HCT116 (cell line): Measurements from ENCODE around the gene THADA. TPM values are rescaled to one million over a fixed set of nuclear protein-coding genes. Genes with fewer than 3 reads are reported as not detected.

Experiments
- ATAC-seq: fragments of 200-7000 bp; cut with Tn5 transposase; 2 replicates; pipeline ENCODE4 v1.9.1; 2020; ENCODE audit warnings: mild to moderate bottlenecking, moderate library complexity
- BruUV-seq: library from RNA; stranded (reverse); fragments of 400-500 nt; replicated peaks from 2 replicates; lab custom pipeline; 2021; lab: Mats Ljungman, UMichigan
- CTCF ChIA-PET: fragments of 300-600 bp; sonication (Branson Sonifier 250); formaldehyde crosslinking; loops from one replicate; lab custom pipeline; 2021; ENCODE audit warnings: antibody characterized with exemption; lab: Charles Lee
- POLR2A ChIA-PET: fragments of 300-600, 350-600 bp; sonication (Branson Sonifier 250); formaldehyde crosslinking; loops from one replicate; lab custom pipeline; 2021; ENCODE audit warnings: antibody characterized with exemption; lab: Charles Lee
- RAD21 ChIA-PET, 2 experiments: fragments of 300-600 bp; sonication (Branson Sonifier 250); formaldehyde crosslinking; loops; one replicate each; lab custom pipeline; 2023; ENCODE audit warnings: low total read pairs in 2 of 2; ENCODE audit not compliant: uncharacterized antibody in 2 of 2, unreplicated experiment in 2 of 2, low non-redundant PET in 1 of 2; lab: Charles Lee
- DNase-seq: peaks from one replicate; pipeline ENCODE4 v3.0.0-alpha.2; 2010; ENCODE audit warnings: low read depth, low spot score
- H2AFZ ChIP-seq: fragments of 200-600 bp; shearing (Covaris generic), sonication (generic); 2 replicates; pipeline ENCODE4 v1.6.1; 2017; ENCODE audit warnings: low read depth, mixed run types, mixed read lengths, antibody characterized with exemption, low read length; ENCODE audit not compliant: poor library complexity, severe bottlenecking
- H3K27ac ChIP-seq: 2 replicates; pipeline ENCODE4 v1.5.1; 2012; ENCODE audit warnings: low read depth, low read length
- H3K27me3 ChIP-seq: fragments of 200-600 bp; sonication (generic); 2 replicates; pipeline ENCODE4 v1.6.1; 2016; ENCODE audit warnings: mixed run types, low read length, mixed read lengths; ENCODE audit not compliant: insufficient read depth
- H3K36me3 ChIP-seq, 2 experiments: fragments of 200-500 bp in 1 of 2; fragments of 200-600 bp in 1 of 2; sonication (Bioruptor generic) in 1 of 2; sonication (generic) in 1 of 2; 2 replicates each; pipeline versions ENCODE4 v1.5.1 to v1.6.1; 2014 to 2016; ENCODE audit warnings: low read length in 2 of 2, inconsistent platforms in 1 of 2, mixed read lengths in 1 of 2, mixed run types in 1 of 2; ENCODE audit not compliant: insufficient read depth in 2 of 2, control insufficient read depth in 1 of 2
- H3K4me1 ChIP-seq, 2 experiments: fragments of 200-600 bp in 1 of 2; sonication (generic) in 1 of 2; 2 replicates each; pipeline versions ENCODE4 v1.5.1 to v1.6.1; 2012 to 2017; ENCODE audit warnings: low read length in 2 of 2, inconsistent platforms in 1 of 2, mild to moderate bottlenecking in 1 of 2, mixed read lengths in 1 of 2, mixed run types in 1 of 2, moderate library complexity in 1 of 2; ENCODE audit not compliant: insufficient read depth in 2 of 2, control insufficient read depth in 1 of 2
- H3K4me2 ChIP-seq: fragments of 200-600 bp; sonication (generic); 2 replicates; pipeline ENCODE4 v1.6.1; 2017; ENCODE audit warnings: mixed run types, low read length, mixed read lengths
- H3K4me3 ChIP-seq, 2 experiments: fragments of 200-600 bp in 1 of 2; sonication (generic) in 1 of 2; replicated peaks in 1 of 2; 2 replicates each; pipeline ENCODE4 v1.5.1; 2011 to 2016; ENCODE audit warnings: low read length in 2 of 2, control low read depth in 1 of 2, low read depth in 1 of 2, mild to moderate bottlenecking in 1 of 2, mixed read lengths in 1 of 2, mixed run types in 1 of 2
- H3K79me2 ChIP-seq: fragments of 200-600 bp; sonication (generic); 2 replicates; pipeline ENCODE4 v1.6.1; 2017; ENCODE audit warnings: mild to moderate bottlenecking, mixed run types, low read length, moderate library complexity, mixed read lengths; ENCODE audit not compliant: insufficient read depth
- H3K9ac ChIP-seq: fragments of 200-600 bp; sonication (generic); 2 replicates; pipeline ENCODE4 v1.6.1; 2016; ENCODE audit warnings: low read length, mixed read lengths
- H3K9me2 ChIP-seq: fragments of 200-600 bp; sonication (generic), shearing (Covaris generic); 2 replicates; pipeline ENCODE4 v1.6.1; 2017; ENCODE audit warnings: mixed run types, mild to moderate bottlenecking, moderate library complexity; ENCODE audit not compliant: insufficient read depth
- H3K9me3 ChIP-seq, 2 experiments: fragments of 200-500 bp in 1 of 2; fragments of 200-600 bp in 1 of 2; sonication (Bioruptor generic) in 1 of 2; sonication (generic) in 1 of 2; 2 replicates each; pipeline ENCODE4 v1.6.1; 2014 to 2017; ENCODE audit warnings: low read length in 2 of 2, mixed read lengths in 2 of 2, inconsistent platforms in 1 of 2, low read depth in 1 of 2, mild to moderate bottlenecking in 1 of 2, mixed run types in 1 of 2, moderate library complexity in 1 of 2; ENCODE audit not compliant: control insufficient read depth in 1 of 2, insufficient read depth in 1 of 2
- H4K20me1 ChIP-seq: fragments of 200-600 bp; sonication (generic), shearing (Covaris generic); 2 replicates; pipeline ENCODE4 v1.6.1; 2017; ENCODE audit warnings: mixed run types, mild to moderate bottlenecking, moderate library complexity; ENCODE audit not compliant: insufficient read depth
- ATF3 ChIP-seq: IDR thresholded peaks from 2 replicates; pipeline ENCODE4 v1.6.1; 2012
- CBX3 ChIP-seq: IDR thresholded peaks from 2 replicates; pipeline ENCODE4 v1.6.1; 2012; ENCODE audit warnings: low read depth
- CEBPB ChIP-seq: IDR thresholded peaks from 2 replicates; pipeline ENCODE4 v1.6.1; 2012; ENCODE audit warnings: low read depth
- CTCF ChIP-seq, 3 experiments: fragments of 200-600 bp in 1 of 3; sonication (generic) in 1 of 3; IDR thresholded peaks in 2 of 3; conservative IDR thresholded peaks in 1 of 3; 2 replicates each; pipeline ENCODE4 v1.5.1; 2012 to 2017; ENCODE audit warnings: low read depth in 2 of 3, low read length in 2 of 3, antibody characterized with exemption in 1 of 3, borderline replicate concordance in 1 of 3, control low read depth in 1 of 3, mild to moderate bottlenecking in 1 of 3, mixed read lengths in 1 of 3, mixed run types in 1 of 3, moderate library complexity in 1 of 3; ENCODE audit not compliant: insufficient read depth in 1 of 3
- EGR1 ChIP-seq: IDR thresholded peaks from 2 replicates; pipeline ENCODE4 v1.6.1; 2012; ENCODE audit warnings: low read depth
- ELF1 ChIP-seq: IDR thresholded peaks from 2 replicates; pipeline ENCODE4 v1.6.1; 2012; ENCODE audit warnings: low read depth, borderline replicate concordance
- EZH2 ChIP-seq: fragments of 200-600 bp; sonication (generic); IDR thresholded peaks from 2 replicates; pipeline ENCODE4 v1.6.1; 2017; ENCODE audit warnings: antibody characterized with exemption, mixed run types
- EZH2phosphoT487 ChIP-seq: fragments of 200-600 bp; IDR thresholded peaks from 2 replicates; pipeline ENCODE4 v1.6.1; 2018; ENCODE audit warnings: antibody characterized with exemption, borderline replicate concordance
- MAX ChIP-seq: IDR thresholded peaks from 2 replicates; pipeline ENCODE4 v1.6.1; 2012
- POLR2A ChIP-seq: IDR thresholded peaks from 2 replicates; pipeline ENCODE4 v1.7.0; 2011; ENCODE audit warnings: borderline replicate concordance; ENCODE audit not compliant: insufficient read depth, insufficient read length; ENCODE audit errors: extremely low read depth
- POLR2AphosphoS5 ChIP-seq: IDR thresholded peaks from 2 replicates; pipeline ENCODE4 v1.6.1; 2011; ENCODE audit warnings: mild to moderate bottlenecking, low read depth, low read length, moderate library complexity
- REST ChIP-seq: IDR thresholded peaks from 2 replicates; pipeline ENCODE4 v1.6.1; 2012; ENCODE audit warnings: low read depth
- SP1 ChIP-seq: IDR thresholded peaks from 2 replicates; pipeline ENCODE4 v1.6.1; 2012; ENCODE audit warnings: low read depth
- SRF ChIP-seq: IDR thresholded peaks from 2 replicates; pipeline ENCODE4 v1.6.1; 2012; ENCODE audit warnings: low read depth
- ZBTB33 ChIP-seq: IDR thresholded peaks from 2 replicates; pipeline ENCODE4 v1.6.1; 2011; ENCODE audit warnings: mild to moderate bottlenecking, low read length, moderate library complexity; ENCODE audit not compliant: insufficient replicate concordance; ENCODE audit errors: extremely low read depth
- ZFX ChIP-seq: fragments of 450-650 bp; IDR thresholded peaks from 2 replicates; pipeline ENCODE4 v1.6.1; 2017
- ZNF274 ChIP-seq: fragments of 200-500 bp; sonication (Bioruptor generic); IDR thresholded peaks from 2 replicates; pipeline ENCODE4 v1.6.1; 2014; ENCODE audit warnings: mild to moderate bottlenecking, low read depth, low read length, inconsistent platforms
- intact Hi-C: fragments of 100-400 bp; cut with micrococcal nuclease; formaldehyde crosslinking; loops from 2 replicates; pipeline ENCODE4 v1.10.0; 2022
- total RNA-seq: library from RNA; stranded (reverse); gene quantifications from one replicate; pipeline ENCODE4 v1.2.1, GENCODE V29; 2021; ENCODE audit not compliant: unreplicated experiment

THADA gene
- total RNA-seq, 1 experiment from 2014 or later, result 30.7 TPM

DNA sequence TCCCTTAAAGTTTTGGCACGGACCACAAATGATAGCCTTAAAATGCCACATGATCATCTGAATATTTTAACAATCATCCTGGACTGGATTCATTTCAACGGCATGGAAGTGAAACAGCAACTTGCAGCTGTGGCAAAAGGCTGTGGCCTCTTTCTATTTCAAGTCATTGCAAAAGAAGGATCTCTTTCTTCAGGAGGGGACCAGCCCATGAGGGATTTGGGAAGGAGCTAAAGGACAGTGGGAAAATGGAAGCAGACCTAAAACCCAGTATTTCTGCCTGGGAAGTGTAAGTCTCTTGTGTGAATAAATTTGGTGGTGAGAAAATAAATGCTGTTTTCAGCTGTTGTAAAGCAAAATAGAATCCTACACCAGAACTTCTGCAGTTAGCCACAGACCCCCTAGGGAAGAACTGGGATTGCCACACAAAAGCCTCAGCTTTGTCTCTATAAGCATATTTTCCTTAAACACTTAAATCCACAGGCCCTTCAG is 262.1 kb downstream of the THADA start:
- intact Hi-C loops, result no loop called here
- no peaks in the 10 kb centered on the region for H3K79me2 ChIP-seq
- H3K9ac ChIP-seq, result no peak overlapping the region
- no peaks in the 10 kb centered on the region for H3K36me3 ChIP-seq
- POLR2A ChIA-PET, result no interaction called here
- no peaks in the 10 kb centered on the region for H4K20me1 ChIP-seq
- no peaks in the 10 kb centered on the region for H3K9me3 ChIP-seq
- DNase-seq (no peak), ATAC-seq (no peak)
- H3K4me2 ChIP-seq, result no peak overlapping the region
- no peaks in the 10 kb centered on the region for H3K27me3 ChIP-seq
- RAD21 ChIA-PET, result no interaction called here
- no peak overlapping the region for H3K4me3 ChIP-seq
- CTCF ChIA-PET, result no interaction called here
- no peak overlapping the region for H3K27ac ChIP-seq
- H2AFZ ChIP-seq, result no peak overlapping the region
- TF ChIP-seq CBX3, result no peak
- TF ChIP-seq EGR1, result no peak
- TF ChIP-seq SRF, result no peak
- TF ChIP-seq EZH2phosphoT487, result no peak
- no peak for TF ChIP-seq ZFX
- TF ChIP-seq ZBTB33, result no peak
- TF ChIP-seq SP1, result no peak
- no peak for TF ChIP-seq CEBPB
- TF ChIP-seq REST, result no peak
- no peak for TF ChIP-seq MAX
- no peak for TF ChIP-seq EZH2
- TF ChIP-seq ELF1, result no peak
- no peak for TF ChIP-seq POLR2AphosphoS5
- no peak for TF ChIP-seq ZNF274
- no peak for TF ChIP-seq CTCF (IDR thresholded peaks at IDR 0.05 in 2 of 3, conservative IDR thresholded peaks at IDR 0.05 in 1 of 3; ENCODE audit: borderline replicate concordance in 1 of 3, insufficient read depth in 1 of 3, low read depth in 2 of 3, low read length in 2 of 3)
- TF ChIP-seq ATF3, result no peak
- TF ChIP-seq POLR2A, result no peak
- H3K9me2 ChIP-seq, result no peaks in the 10 kb centered on the region
- H3K4me1 ChIP-seq, result peaks cover 0 to 7% of the 10 kb centered on the region in 2 experiments; a peak in 3 of 4 replicates
- no TSS peak for BruUV-seq
